Neuronal stem cell (in vitro differentiated cells): Measurements from ENCODE around the gene SMCO3.

ENCODE experiments used
- DNase-seq: peaks from one replicate; pipeline ENCODE4 v3.0.0-alpha.2; 2013; ENCODE audit warnings: low spot score
- H2AFZ ChIP-seq: one replicate; pipeline ENCODE4 v1.6.1; 2013; ENCODE audit warnings: mild to moderate bottlenecking, low read length, inconsistent platforms
- H2AK5ac ChIP-seq: 2 replicates; pipeline ENCODE4 v1.6.1; 2013; ENCODE audit warnings: low read depth, mild to moderate bottlenecking, inconsistent platforms, low read length, moderate library complexity, mixed read lengths
- H2BK120ac ChIP-seq: 2 replicates; pipeline ENCODE4 v1.6.1; 2013; ENCODE audit warnings: low read depth, mild to moderate bottlenecking, inconsistent platforms, low read length, moderate library complexity, mixed read lengths
- H2BK12ac ChIP-seq: one replicate; pipeline ENCODE4 v1.6.1; 2013; ENCODE audit warnings: low read length, inconsistent platforms
- H2BK15ac ChIP-seq: 2 replicates; pipeline ENCODE4 v1.6.1; 2013; ENCODE audit warnings: mild to moderate bottlenecking, low read length, inconsistent platforms, mixed read lengths
- H2BK5ac ChIP-seq: one replicate; pipeline ENCODE4 v1.6.1; 2013; ENCODE audit warnings: inconsistent platforms, mild to moderate bottlenecking, low read length, moderate library complexity
- H3K14ac ChIP-seq: one replicate; pipeline ENCODE4 v1.6.1; 2013; ENCODE audit warnings: low read length, inconsistent platforms
- H3K18ac ChIP-seq: 2 replicates; pipeline ENCODE4 v1.6.1; 2013; ENCODE audit warnings: low read length, inconsistent platforms
- H3K23ac ChIP-seq: 2 replicates; pipeline ENCODE4 v1.6.1; 2013; ENCODE audit warnings: low read depth, mild to moderate bottlenecking, mixed read lengths, low read length, inconsistent platforms; ENCODE audit not compliant: poor library complexity
- H3K27ac ChIP-seq: replicated peaks from 3 replicates; pipeline ENCODE4 v1.5.1; 2013; ENCODE audit warnings: low read length, inconsistent platforms
- H3K27me3 ChIP-seq, 3 experiments: 2 replicates each; pipeline ENCODE4 v1.6.1; 2013; ENCODE audit warnings: low read length in 3 of 3, mild to moderate bottlenecking in 2 of 3, inconsistent platforms in 1 of 3, low read depth in 1 of 3, mixed read lengths in 1 of 3, moderate library complexity in 1 of 3; ENCODE audit not compliant: control insufficient read depth in 3 of 3, insufficient read depth in 3 of 3
- H3K36me3 ChIP-seq, 2 donors: replicated peaks in 1 of 2; 2 replicates each; pipeline ENCODE4 v1.6.1; 2013; ENCODE audit warnings: low read length in 2 of 2; ENCODE audit not compliant: control insufficient read depth in 2 of 2, insufficient read depth in 2 of 2
- H3K4ac ChIP-seq: 2 replicates; pipeline ENCODE4 v1.6.1; 2013; ENCODE audit warnings: inconsistent platforms, mild to moderate bottlenecking, low read length, moderate library complexity
- H3K4me1 ChIP-seq, 2 donors: 1 replicate in 1 of 2; 2 replicates in 1 of 2; pipeline ENCODE4 v1.6.1; 2013; ENCODE audit warnings: low read length in 2 of 2, low read depth in 1 of 2; ENCODE audit not compliant: control insufficient read depth in 2 of 2, insufficient read depth in 1 of 2
- H3K4me2 ChIP-seq: one replicate; pipeline ENCODE4 v1.6.1; 2013; ENCODE audit warnings: mild to moderate bottlenecking, low read length, inconsistent platforms; ENCODE audit not compliant: insufficient read depth, poor library complexity, severe bottlenecking
- H3K4me3 ChIP-seq, 2 donors: 2 replicates each; pipeline ENCODE4 v1.5.1; 2013; ENCODE audit warnings: low read length in 2 of 2, mild to moderate bottlenecking in 2 of 2, inconsistent platforms in 1 of 2, moderate library complexity in 1 of 2
- H3K79me1 ChIP-seq: one replicate; pipeline ENCODE4 v1.6.1; 2013; ENCODE audit warnings: low read depth, mild to moderate bottlenecking, inconsistent platforms, low read length, moderate library complexity
- H3K9ac ChIP-seq: one replicate; pipeline ENCODE4 v1.6.1; 2013; ENCODE audit warnings: mild to moderate bottlenecking, low read depth, low read length, inconsistent platforms; ENCODE audit not compliant: poor library complexity
- H3K9me3 ChIP-seq, 2 donors: replicated peaks in 1 of 2; 2 replicates each; pipeline versions ENCODE3 to v1.6.1; 2013; ENCODE audit warnings: low read length in 2 of 2, mild to moderate bottlenecking in 2 of 2, inconsistent platforms in 1 of 2, low read depth in 1 of 2, mixed read lengths in 1 of 2, moderate library complexity in 1 of 2; ENCODE audit not compliant: control insufficient read depth in 2 of 2, insufficient read depth in 1 of 2
- H4K8ac ChIP-seq: one replicate; pipeline ENCODE4 v1.6.1; 2013; ENCODE audit warnings: low read depth, mild to moderate bottlenecking, inconsistent platforms, low read length, moderate library complexity
- H4K91ac ChIP-seq: one replicate; pipeline ENCODE4 v1.6.1; 2013; ENCODE audit warnings: low read length, low read depth, mild to moderate bottlenecking, inconsistent platforms; ENCODE audit not compliant: poor library complexity
- WGBS, 2 donors: extraction: QIAGEN DNeasy Blood & Tissue Kit; methylation state at CpG; one replicate each; pipeline ENCODE4 v1.1.7; 2013; ENCODE audit warnings: missing lambda C conversion rate in 2 of 2, mixed read lengths in 1 of 2; ENCODE audit not compliant: insufficient read length in 2 of 2, insufficient replicate concordance in 1 of 2; ENCODE audit errors: extremely low coverage in 2 of 2; 5-methylcytosine and 5-hydroxymethylcytosine counted together

Gene SMCO3

GRCh38 chr12:14846876-14847580 is 33.0 kb upstream of the SMCO3 start:
- Histone ChIP-seq H2AFZ (no peak overlapping the region), H3K27me3 (no peaks in the 10 kb centered on the region), H3K4me2 (no peak overlapping the region), H3K36me3 (no peaks in the 10 kb centered on the region), H2BK12ac (no peak overlapping the region), H4K8ac (no peak overlapping the region), H2BK5ac (no peak overlapping the region), H3K4me3 (no peak overlapping the region), H3K9me3 (no peaks in the 10 kb centered on the region), H3K18ac (no peak overlapping the region), H3K14ac (no peak overlapping the region), H3K4me1 (peaks cover 4 to 5% of the 10 kb centered on the region in 2 donors), H3K4ac (no peak overlapping the region), H3K9ac (no peak overlapping the region), H2AK5ac (no peak overlapping the region), H3K79me1 (no peaks in the 10 kb centered on the region), H2BK15ac (no peak overlapping the region), H3K23ac (no peak overlapping the region), H2BK120ac (no peak overlapping the region), H3K27ac (no peak overlapping the region), H4K91ac (no peak overlapping the region)
- DNase-seq = no peak
- WGBS, 2 donors = 100% methylated on average over 1 of the region's 4 CpGs

- no peaks in the 10 kb centered on the region for H3K79me1 ChIP-seq
- no peak overlapping the region for H3K23ac ChIP-seq
- no peaks in the 10 kb centered on the region for H3K36me3 ChIP-seq
- H2AFZ ChIP-seq = no peak overlapping the region
- DNase-seq = no peak
- peaks cover 3 to 4% of the 10 kb centered on the region in 2 donors for H3K4me1 ChIP-seq
- H3K27ac ChIP-seq = no peak overlapping the region
- no peaks in the 10 kb centered on the region for H3K9me3 ChIP-seq
- no peak overlapping the region for H4K91ac ChIP-seq
- H3K27me3 ChIP-seq = no peaks in the 10 kb centered on the region
- H3K4me3 ChIP-seq = no peak overlapping the region
- no peak overlapping the region for H2BK12ac ChIP-seq
- H2BK5ac ChIP-seq = no peak overlapping the region
- H3K4me2 ChIP-seq = no peak overlapping the region
- H3K14ac ChIP-seq = no peak overlapping the region
- WGBS, 2 donors = no CpG with 5 or more reads among the region's 3 CpGs
- no peak overlapping the region for H3K18ac ChIP-seq
- no peak overlapping the region for H2BK15ac ChIP-seq
- no peak overlapping the region for H2AK5ac ChIP-seq
- H4K8ac ChIP-seq = no peak overlapping the region
- no peak overlapping the region for H3K4ac ChIP-seq
- no peak overlapping the region for H3K9ac ChIP-seq
- no peak overlapping the region for H2BK120ac ChIP-seq
These were observed 32.1 kb upstream of the SMCO3 start for GRCh38 chr12:14846042-14846587.

- Histone ChIP-seq H3K18ac (no peak overlapping the region), H2BK15ac (no peak overlapping the region), H3K27me3 (no peaks in the 10 kb centered on the region), H3K23ac (no peak overlapping the region), H2AFZ (no peak overlapping the region), H2BK5ac (no peak overlapping the region), H3K27ac (no peak overlapping the region), H3K4me1 (peaks cover 0 to 2% of the 10 kb centered on the region in 2 donors), H3K4me2 (no peak overlapping the region), H3K9ac (no peak overlapping the region), H4K8ac (no peak overlapping the region), H3K9me3 (no peaks in the 10 kb centered on the region), H3K36me3 (no peaks in the 10 kb centered on the region), H2BK12ac (no peak overlapping the region), H3K4me3 (no peak overlapping the region), H3K14ac (no peak overlapping the region), H3K79me1 (no peaks in the 10 kb centered on the region), H3K4ac (no peak overlapping the region), H2AK5ac (no peak overlapping the region), H2BK120ac (no peak overlapping the region), H4K91ac (no peak overlapping the region)
- DNase-seq = peak; percentile 45
- WGBS, 2 donors = no CpG with 5 or more reads among the region's 3 CpGs
These were observed 31.4 kb upstream of the SMCO3 start for GRCh38 chr12:14845350-14845750.

- Histone ChIP-seq H3K79me1 (no peaks in the 10 kb centered on the region), H3K36me3 (no peaks in the 10 kb centered on the region), H3K23ac (no peak overlapping the region), H3K27me3 (no peaks in the 10 kb centered on the region), H2AFZ (no peak overlapping the region), H3K4me1 (peaks cover 0 to 2% of the 10 kb centered on the region in 2 donors), H3K14ac (no peak overlapping the region), H4K8ac (no peak overlapping the region), H3K4me3 (no peak overlapping the region), H3K9me3 (peaks cover 0 to 3% of the 10 kb centered on the region in 2 donors), H3K9ac (no peak overlapping the region), H2BK15ac (no peak overlapping the region), H2AK5ac (no peak overlapping the region), H3K4me2 (no peak overlapping the region), H3K27ac (no peak overlapping the region), H4K91ac (no peak overlapping the region), H3K4ac (no peak overlapping the region), H2BK5ac (no peak overlapping the region), H2BK120ac (no peak overlapping the region), H2BK12ac (no peak overlapping the region), H3K18ac (no peak overlapping the region)
- no peak for DNase-seq
These were observed 30.4 kb upstream of the SMCO3 start for GRCh38 chr12:14844401-14844800.
